Hematopoietic multipotent progenitor cell treated with erythropoietin and hydrocortisone succinate and interleukin-3 and kit ligand, for 15 days (in vitro differentiated cells): Measurements from ENCODE around the gene HOXD11.

Experiments
- DNase-seq: peaks from one replicate; pipeline ENCODE4 v3.0.0-alpha.2; 2015; ENCODE audit warnings: low spot score

HOXD11 gene

DNA sequence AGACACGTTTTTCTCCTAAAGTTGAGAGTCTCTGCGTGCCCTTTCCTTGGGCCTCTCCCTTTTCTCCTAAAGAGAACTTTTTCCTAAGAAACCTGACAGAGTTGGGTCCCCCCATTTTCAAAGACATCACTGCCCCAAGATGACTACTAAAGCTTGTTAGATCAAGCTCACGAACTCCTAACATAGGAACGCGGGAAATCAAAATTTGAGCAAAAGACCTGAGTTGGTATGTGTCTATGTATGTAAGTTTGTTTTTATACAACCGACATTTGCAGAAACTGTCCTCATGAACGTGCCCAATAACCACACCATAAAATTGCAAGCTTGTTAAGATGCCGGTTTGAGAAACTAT, 13.2 kb upstream of the HOXD11 start:
- DNase-seq = no peak

DNA sequence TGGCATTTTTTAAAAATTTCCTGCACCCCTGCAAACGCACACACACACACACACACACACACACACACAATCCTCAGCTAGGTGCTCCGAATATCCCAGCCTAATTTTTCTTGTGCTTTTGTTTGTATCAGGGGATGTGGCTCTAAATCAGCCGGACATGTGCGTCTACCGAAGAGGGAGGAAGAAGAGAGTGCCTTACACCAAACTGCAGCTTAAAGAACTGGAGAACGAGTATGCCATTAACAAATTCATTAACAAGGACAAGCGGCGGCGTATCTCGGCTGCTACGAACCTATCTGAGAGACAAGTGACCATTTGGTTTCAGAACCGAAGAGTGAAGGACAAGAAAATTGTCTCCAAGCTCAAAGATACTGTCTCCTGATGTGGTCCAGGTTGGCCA, 12.7 kb upstream of the HOXD11 start:
- DNase-seq = no peak

DNA sequence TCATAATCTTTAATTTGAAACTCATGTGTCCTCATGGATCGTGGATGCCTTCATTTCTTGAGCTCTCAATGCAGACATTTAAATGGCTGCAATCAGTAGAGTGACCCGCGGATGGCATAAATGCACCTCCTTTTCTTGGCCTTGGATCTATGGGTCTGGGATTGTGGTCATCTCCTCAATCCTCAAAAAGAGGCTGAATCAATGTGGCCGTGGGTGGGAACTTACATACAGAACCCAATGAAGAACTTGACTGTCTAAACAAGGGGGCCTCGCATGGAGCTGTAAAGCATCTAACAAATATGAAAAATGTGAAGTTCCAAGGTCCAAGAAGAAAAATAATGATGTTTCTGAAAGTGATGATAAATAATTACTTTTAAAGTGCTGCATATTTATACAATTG, 11.7 kb upstream of the HOXD11 start:
- no peak for DNase-seq

DNA sequence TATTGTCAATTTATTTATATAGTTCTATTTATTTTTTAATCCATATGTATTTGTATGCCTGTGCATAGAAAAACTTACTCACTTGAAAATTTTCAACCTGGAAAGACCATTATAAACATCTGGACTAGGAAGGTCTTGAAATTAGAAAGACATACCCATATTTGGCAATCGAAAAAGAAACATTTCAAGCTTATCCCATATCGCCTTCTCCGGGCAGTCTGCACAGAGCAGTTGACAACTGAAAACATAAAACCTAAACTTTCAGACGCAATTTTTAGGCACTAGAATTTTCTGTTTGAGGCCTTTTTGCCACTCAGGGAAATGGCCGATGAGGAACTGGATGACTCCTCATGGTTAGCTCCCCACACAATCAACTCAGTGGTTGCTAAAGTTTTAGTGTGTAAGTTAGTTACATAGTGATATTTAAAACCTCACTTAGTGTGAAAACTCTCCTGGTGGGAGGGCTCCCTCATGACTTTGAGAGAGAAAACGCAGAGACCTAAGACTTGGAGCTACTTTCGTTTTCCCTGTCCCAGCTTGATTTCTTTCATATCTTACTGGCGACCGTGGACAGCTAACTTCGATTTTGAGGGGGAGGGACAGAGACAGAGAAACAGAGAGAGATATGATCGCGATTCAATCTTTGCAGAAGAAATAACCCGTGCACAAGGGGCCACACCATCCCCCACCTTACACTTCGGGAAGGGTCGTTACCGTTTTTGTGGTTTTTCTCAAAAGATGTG, 10.7 kb upstream of the HOXD11 start:
- no peak for DNase-seq

DNA sequence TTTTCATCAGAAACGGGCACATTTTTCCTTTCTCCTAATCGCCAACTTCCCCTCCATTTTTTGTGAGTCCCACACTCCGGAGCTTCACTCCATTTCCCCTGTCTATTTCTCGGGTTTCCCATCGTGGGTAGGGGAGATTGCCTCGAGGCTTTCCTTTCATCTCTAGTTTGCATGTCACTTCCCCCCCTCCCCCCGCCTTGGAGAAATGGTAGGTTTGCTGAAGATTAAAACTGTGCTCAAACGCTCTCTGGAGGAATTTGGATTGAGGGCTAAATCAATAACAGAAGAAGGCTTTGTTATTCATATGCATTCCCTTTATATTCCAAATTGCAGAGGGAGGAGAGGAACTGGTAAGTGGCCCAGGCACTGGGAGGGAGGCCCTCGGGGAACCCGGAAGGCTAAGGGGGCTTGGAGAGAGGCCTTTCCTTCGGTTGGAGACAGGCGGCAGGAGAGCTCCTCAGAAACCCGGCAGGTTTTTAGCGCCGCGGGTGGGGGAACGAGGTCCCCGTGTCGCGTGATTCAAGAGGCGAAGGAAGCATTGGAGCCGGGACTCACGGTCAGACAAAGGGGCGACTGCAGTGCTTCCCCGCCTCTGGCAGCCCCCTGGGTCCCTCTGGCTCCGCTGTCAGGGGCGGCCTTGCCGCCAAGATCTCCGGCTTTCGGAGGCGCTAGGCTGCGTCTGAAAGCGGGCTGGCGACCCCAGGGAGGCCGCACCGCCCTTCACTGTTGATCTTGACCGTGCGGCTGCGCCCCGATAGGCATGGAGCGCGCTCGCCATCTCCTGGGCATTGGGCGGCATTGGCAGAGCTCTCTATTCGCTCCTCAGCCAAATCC, 9.9 kb upstream of the HOXD11 start:
- peak; percentile 17 for DNase-seq

DNA sequence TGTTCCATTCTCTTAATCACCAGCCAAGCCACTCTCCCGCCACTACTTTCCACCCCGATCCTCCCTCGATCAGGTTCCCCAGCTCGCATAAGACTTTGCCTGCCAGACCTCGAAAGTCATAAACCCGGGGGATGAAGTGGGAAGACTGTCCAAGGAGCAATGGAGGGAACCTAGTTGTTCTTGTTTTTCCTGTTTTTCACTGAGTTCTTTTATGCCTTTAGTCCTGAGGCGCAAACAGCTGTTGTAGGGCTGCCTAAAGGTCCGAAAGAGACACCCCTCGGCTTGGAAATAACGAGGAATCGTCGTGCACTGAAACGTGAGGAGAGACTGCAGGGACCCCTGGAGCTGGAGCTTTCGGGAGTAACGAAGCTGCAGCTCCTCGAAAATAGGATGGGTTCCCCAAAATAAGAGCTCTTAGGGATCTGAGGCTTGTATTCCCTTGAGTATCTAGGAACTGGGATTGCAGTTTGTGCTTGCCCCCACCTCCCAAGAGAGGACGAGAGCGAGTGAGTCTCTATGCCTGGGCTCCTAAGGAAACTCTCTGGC, 9.2 kb upstream of the HOXD11 start:
- no peak for DNase-seq

DNA sequence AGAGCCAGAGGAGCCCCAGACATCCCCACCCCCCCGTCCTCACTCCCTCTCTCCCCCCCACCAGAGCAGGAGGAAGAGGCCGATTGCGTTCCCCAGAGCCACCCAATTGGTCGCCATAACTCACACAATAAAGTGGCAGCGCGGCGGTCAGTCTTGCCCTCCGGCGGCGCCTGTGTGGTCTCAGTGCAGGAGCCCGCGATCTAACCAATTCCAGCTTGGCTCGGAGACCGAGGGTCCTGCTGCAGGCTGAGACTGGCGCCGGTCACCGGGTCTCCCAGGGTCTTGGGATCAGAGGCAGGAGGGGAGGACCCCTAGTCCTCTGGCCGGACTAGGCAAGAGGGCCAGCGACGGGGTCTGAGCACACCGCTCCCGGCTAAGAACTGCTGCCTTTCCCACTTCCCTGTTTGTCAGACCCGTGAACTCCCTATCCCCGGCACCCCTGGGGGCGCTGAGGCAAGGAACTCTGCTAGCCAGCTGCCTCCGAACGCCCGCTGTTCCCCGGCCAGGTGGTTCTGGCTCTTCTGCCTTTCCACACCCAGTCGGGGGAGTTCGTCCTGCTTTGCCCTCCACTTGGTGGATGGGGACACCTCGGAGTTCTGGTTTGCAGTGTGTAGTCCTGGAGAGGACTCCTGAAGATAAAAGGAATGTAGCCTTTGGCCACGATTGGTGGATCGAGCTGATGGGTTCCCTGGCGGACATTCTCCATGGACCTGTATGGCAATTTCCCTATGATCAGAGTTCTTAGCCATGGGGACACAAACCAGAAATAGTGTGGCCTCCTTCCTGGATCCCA, 8.5 kb upstream of the HOXD11 start:
- DNase-seq = no peak

DNA sequence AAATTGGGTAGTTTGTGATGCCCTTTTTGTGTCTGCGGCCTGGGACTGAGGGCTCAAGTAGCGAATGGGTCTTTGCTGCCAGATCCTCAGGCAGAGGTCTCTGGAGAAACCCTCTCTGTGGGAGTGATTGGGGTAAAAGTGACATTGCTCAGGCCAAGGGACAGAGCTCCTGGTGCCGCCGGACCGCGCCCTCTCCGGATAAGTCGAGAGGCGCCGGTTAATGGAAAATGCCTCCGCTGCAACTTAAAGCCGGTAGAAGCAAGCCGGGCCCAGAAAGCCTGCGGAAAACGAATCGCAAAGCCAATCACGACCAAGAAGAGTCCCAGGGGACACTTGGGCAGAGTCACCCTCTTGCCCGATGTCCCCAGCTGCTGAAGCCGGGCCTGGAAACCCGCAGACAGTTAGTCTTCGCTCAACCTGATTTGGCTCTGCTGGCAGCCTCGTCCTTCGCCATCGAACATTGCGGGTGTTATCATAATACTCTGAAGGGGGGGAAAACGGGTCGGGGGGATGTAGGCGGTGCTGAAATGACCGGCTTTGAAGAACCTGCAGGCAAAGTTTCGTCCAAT, 7.8 kb upstream of the HOXD11 start:
- no peak for DNase-seq

DNA sequence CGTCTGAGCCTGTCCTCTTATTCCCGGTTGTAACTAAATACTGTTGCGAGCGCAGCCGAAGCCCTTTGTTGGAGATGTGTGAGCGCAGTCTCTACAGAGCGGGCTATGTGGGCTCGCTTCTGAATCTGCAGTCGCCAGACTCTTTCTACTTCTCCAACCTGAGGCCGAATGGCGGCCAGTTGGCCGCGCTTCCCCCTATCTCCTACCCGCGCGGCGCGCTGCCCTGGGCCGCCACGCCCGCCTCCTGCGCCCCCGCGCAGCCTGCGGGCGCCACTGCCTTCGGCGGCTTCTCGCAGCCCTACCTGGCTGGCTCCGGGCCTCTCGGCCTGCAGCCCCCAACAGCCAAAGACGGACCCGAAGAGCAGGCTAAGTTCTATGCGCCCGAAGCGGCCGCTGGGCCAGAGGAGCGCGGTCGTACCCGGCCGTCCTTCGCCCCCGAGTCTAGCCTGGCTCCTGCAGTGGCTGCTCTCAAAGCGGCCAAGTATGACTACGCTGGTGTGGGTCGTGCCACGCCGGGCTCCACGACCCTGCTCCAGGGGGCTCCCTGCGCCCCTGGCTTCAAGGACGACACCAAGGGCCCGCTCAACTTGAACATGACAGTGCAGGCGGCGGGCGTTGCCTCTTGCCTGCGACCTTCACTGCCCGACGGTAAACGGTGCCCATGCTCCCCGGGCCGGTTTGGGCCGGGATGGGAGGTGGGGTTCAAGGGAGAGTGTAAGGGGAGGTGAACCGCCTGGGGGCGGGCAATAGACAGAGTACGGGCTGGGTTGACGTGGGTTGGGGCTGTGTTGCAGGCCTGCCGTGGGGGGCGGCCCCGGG, 7.1 kb upstream of the HOXD11 start, which contains the start of gene HOXD12:
Gene HOXD12, plus strand, starts transcription at position 68 of the 819 bp plus-strand sequence. Its CDS starts 7 bp downstream, at position 75.
- no peak for DNase-seq

DNA sequence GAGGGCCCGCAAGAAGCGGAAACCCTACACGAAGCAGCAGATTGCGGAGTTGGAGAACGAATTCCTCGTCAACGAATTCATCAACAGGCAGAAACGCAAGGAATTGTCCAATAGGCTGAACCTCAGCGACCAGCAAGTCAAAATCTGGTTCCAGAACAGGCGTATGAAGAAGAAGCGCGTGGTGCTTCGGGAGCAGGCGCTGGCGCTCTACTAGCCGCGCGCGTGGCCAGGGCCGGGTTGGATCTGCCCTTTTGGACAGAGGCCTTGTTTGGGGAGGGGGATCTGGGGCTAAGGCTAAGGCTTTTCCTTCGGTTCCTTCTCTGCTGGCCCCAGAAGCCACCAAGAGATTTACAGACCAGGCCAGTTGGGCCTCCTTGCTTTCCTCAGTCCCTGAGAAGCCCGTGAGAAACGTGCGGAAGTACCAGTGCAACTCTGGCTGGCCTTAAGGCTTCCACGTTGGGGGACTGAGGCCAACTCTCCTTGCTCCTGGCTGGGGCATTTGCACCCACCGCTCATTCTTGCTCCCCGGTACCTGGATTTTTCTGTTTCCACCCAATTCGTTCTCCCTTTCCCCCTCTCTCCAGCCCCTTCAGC, 6.4 kb upstream of the HOXD11 start:
- DNase-seq = no peak

DNA sequence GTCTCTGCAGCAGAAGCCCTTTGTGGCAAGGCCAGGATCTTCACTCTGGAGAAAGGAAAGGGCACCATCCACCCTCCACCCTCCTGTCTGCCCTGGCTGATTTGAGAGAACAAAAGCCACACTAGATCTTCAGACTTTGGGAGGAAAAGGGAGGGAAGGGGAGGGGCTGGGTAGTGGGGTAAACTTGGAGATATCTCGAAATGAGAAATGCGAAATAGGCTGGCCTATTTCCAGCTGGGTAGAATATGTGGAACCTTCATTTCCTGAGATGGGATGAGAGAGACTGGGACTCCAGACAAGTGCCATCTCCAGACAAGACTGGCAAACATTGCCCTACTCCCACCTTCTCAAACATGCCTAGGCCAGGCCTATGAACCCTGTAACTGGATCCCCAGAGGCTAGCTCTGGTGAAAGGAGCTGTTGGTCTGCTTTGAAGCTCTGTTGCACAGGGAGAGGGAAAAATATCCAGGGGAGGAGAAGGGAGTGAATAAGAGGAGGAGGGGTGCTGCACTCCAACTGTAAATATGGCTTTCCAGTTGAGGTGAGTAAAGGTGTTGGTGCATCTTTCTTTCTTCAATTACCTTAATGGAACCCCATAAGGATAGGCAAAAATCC, 5.8 kb upstream of the HOXD11 start:
- no peak for DNase-seq

DNA sequence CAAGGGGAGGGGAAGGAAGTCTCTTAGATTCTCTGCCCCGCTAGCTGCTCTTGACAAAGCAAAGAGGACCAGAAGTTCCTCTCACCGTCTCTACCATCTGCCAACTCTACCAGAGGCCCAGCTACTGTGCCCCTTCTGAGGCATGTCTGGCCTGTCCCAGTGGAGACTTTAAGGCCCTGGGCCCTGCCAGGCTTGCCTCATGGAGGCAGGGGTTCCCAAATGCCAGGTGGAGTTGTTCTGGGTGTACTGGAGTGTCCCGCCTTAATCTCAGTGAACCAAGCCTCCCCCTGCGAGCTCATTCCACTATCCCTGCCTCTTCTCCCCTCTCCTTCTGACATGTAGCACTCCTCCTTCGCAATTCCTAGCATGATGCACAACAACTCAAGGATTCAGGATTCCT, 5.2 kb upstream of the HOXD11 start:
- DNase-seq = no peak

DNA sequence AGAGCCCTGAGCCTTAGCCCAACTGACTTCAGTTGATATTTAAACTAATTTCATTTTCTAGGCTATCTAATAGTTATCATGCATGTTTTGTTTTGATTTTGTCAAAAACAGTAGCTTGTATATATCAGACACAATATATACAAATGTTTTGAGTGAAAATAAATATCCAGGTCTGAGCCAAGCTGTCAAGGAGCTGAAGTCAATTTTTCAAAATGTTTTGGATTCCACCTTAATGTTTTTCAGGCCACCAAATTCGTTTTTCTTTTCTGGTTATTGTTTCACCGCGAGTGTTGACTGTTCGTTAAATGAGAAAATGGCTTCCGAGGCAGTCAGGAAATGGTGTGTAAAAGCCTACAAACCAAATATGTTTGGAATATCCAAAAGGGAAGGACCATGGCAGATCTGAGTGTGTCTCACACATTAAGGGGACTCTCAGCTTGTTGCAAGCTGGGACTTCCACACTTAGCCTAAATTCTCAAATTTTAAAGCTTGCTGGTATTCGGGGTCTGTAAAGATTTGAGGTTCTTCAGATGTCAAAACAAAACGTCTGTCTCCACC, 4.7 kb upstream of the HOXD11 start:
- no peak for DNase-seq

DNA sequence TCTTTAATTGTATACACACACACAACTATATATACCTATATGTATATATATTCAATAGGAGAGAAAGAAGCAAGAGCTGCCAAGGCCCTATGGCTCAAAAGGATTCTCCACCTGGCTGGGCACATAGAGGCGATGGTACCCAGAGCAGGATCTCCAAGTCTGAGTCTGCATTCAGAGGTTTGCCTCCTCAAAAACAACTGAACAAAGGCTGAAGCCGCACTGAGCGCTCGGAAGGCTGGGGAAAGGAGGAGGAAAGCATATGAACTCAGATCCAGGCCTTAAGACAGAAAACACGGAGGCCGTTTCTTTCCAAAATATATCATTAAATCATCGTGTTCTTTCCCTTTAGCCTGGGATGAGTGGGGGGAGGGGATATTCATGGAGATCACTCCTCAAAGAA, 3.9 kb upstream of the HOXD11 start:
- DNase-seq = no peak

DNA sequence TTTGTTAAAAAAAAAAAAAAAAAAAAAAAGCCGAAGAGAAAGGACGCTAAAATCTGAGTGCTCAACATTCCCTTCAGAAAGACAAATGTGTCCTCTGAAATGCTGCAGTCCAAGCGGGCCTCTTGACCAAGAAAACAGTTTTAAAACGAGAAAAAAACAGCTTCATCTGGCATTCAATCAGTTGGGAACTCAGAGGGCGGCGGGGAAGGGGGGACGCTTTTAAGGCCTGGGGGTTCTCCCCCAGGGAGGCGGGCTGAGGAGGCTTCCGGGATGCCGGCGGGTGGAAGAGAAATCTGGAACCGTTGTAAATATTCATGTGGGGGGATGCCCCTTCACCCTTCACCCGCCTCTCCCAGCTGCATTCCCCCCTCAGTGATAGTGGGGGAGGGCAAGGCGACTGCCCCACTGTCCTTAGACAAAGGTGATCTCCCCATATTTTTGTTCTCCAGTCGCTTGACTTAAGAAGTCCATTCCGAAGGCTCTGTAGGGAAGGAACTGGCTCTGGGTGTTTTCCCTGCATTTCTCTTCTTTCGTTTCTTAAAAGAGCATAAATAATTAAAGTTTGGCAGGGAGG, 3.3 kb upstream of the HOXD11 start:
- DNase-seq = no peak

DNA sequence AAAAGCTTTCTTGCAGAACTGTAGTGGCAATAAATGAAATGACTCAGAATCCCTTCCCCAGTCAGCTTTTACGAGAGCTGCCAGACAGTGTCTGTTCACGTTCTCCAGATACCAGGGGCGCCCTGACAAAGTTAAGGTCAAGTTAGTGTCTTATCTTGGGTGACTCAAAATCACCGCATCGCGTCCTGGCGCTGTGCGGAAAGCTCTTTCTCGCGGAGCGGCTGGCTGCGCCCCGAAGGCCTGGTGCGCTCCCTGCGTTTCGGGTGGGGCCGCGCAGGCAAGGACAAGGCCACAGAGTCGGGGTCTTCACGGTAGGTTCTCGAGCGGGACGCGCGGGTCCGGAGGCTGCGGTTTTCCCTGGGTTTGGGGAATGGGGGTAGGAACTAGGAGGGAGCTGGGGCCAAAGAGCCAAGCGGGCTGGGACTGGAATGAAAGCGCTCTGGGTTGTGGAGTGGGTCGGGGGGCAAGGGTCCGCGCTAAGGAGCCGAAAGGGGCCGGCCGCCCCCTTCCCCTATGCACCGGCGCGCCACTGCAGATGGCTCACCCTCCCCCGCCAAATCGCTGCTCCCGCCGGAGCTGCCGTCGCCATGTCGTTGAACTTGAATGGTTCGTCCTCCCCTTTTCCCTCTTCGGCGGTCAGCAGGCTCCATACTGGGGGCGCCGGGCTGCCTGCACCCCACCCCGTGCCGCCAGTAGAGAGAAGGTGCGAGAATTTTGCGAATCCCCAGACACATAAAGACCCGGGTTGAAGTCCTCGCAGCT, 2.6 kb upstream of the HOXD11 start:
- DNase-seq = no peak

DNA sequence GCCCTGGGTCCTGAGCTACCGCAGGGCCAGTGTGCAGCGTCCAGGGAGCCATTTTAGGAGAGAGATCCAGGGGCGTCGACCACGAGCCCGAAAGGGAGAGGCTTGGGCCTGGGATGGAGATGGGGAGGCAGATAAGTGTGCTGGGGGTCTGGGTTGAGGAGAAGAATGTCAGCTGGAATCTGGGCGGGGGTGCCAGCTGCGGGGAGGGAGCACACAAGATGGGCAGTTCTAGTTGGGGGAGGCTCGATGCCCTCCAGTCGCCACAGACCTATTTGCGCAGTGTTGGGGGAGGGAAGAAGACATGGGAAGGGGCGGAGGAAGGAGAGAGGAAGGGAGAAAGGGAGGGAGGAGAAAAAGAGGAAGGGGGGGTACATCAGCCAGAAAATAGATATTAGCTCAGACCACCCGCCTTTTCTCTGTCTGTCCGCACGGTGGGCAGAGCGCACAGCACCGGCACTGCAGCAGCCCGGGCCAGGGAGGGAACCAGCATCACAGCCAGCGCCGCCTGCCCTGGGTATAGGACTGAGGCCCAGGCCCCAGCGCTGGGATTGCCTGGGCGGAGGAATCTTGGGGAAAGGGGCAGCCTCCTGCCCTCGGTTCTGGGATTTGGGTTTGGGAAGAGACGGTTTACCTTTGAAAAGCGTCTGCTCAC, 1.9 kb upstream of the HOXD11 start:
- DNase-seq = no peak
